Gastroesophageal sphincter (tissue), 4 donors: ENCODE measurements around the gene PSME3. TPM values are rescaled to one million over a fixed set of nuclear protein-coding genes. Genes with fewer than 3 reads are reported as not detected.
A peak's percentile ranks its signal among the peaks of the same experiment; 100 is the strongest.

Experiments used
- ATAC-seq: fragments of 150-250 bp; one replicate; pipeline ENCODE4 v1.9.1; 2016; ENCODE audit warnings: mild to moderate bottlenecking, moderate library complexity
- H3K27ac ChIP-seq, 4 donors: fragments of 200-600 bp; sonication (generic) in 3 of 4; 1 replicate in 3 of 4; 2 replicates in 1 of 4; pipeline ENCODE4 v1.5.1; 2016 to 2019
- H3K27me3 ChIP-seq: fragments of 200-600 bp; sonication (generic); one replicate; pipeline ENCODE4 v1.5.1; 2019
- H3K36me3 ChIP-seq, 2 donors: fragments of 200-600 bp; sonication (generic); one replicate each; pipeline ENCODE4 v1.5.1; 2019; ENCODE audit warnings: control low read depth in 1 of 2
- H3K4me1 ChIP-seq, 3 donors: fragments of 200-600 bp; sonication (generic); 1 replicate in 2 of 3; 2 replicates in 1 of 3; pipeline ENCODE4 v1.5.1; 2016 to 2019; ENCODE audit warnings: control low read depth in 2 of 3
- H3K4me3 ChIP-seq, 2 donors: fragments of 200-600 bp; sonication (generic); one replicate each; pipeline ENCODE4 v1.5.1; 2019; ENCODE audit warnings: mild to moderate bottlenecking in 1 of 2, moderate library complexity in 1 of 2
- H3K9me3 ChIP-seq, 3 donors: fragments of 200-600 bp; sonication (generic); one replicate each; pipeline ENCODE4 v1.5.1; 2017 to 2019; ENCODE audit warnings: control low read depth in 2 of 3
- CTCF ChIP-seq, 4 experiments: fragments of 200-600 bp in 2 of 4; fragments of 450-650 bp in 2 of 4; sonication (generic) in 1 of 4; IDR thresholded peaks; one replicate each; pipeline ENCODE4 v1.5.1; 2017 to 2019; ENCODE audit warnings: antibody characterized with exemption in 4 of 4, mild to moderate bottlenecking in 2 of 4, moderate library complexity in 2 of 4
- EP300 ChIP-seq: sonication (generic); formaldehyde crosslinking; IDR thresholded peaks from one replicate; pipeline ENCODE4 v1.6.1; 2017; ENCODE audit warnings: antibody characterized with exemption, mild to moderate bottlenecking
- POLR2A ChIP-seq, 2 donors: fragments of 450-650 bp; IDR thresholded peaks; one replicate each; pipeline ENCODE4 v1.6.1; 2017; ENCODE audit warnings: antibody characterized with exemption in 2 of 2, mild to moderate bottlenecking in 2 of 2, moderate library complexity in 1 of 2
- POLR2AphosphoS5 ChIP-seq: sonication (generic); formaldehyde crosslinking; IDR thresholded peaks from one replicate; pipeline ENCODE4 v1.6.1; 2017; ENCODE audit warnings: antibody characterized with exemption
- WGBS, 2 donors: methylation state at CpG; one replicate each; pipeline ENCODE4 v1.1.5; 2018; ENCODE audit warnings: low coverage in 1 of 2; 5-methylcytosine and 5-hydroxymethylcytosine counted together
- total RNA-seq, 4 donors: library from RNA; depleted of rRNA; stranded (reverse); fragments of >200 nt; gene quantifications; one replicate each; pipeline ENCODE4 v1.1.0, GENCODE V29; 2016

Gene PSME3
- total RNA-seq, 4 donors from 2014 or later = 60.7 to 109 (median 82.0) TPM

DNA sequence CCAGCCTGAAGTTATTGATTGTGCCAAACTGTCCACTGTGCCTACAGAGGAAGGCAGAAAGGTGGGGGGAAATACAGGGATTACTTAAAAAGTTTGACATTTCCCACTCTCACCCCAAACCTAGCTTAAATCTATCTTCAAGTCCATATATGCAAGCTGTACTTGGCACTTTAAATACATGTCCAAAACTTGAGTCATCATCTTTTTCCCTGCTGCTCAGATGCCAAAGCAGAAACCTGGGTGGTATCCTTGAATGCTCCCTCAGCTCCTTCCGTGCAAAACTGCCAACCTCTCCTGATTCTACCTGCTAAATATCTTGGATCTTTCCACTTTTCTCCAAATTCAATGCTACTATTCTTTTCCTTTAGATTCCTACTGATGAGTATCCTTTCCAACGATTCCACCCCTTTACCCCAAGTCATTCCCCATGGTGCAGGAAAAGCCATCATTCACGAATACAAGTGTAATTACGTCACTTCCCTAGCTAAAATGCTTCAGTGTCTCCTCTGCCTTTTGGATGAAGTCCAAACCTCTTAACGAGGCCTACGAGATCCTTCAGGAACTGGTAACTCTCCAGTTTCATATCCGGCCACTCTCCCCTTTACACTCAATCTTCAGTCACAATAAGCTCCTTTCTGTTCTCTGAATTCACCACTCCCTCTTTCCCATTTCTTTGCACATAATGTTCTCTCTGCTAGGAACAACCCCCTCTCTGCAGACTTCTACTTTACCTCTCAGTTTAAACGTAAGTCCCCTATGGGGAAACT lies 18.4 kb upstream of the PSME3 start:
- Histone ChIP-seq H3K4me1 (peaks cover 9 to 26% (median 12%) of the 10 kb centered on the region in 3 donors), H3K4me3 (no peak overlapping the region), H3K27ac (peak overlapping the region; percentile 49 to 76 (median 56)), H3K27me3 (no peaks in the 10 kb centered on the region), H3K36me3 (peaks cover 0 to 94% of the 10 kb centered on the region in 2 donors), H3K9me3 (no peaks in the 10 kb centered on the region)
- 32 to 34% methylated on average over 7 to 8 of the region's 8 CpGs for WGBS, 2 donors
- TF ChIP-seq POLR2AphosphoS5 (peak; percentile 36), POLR2A (IDR thresholded peaks at IDR 0.05) (no peak), EP300 (no peak), CTCF (IDR thresholded peaks at IDR 0.05) (no peak)
- ATAC-seq = peak; percentile 48

- no peak overlapping the region for H3K4me3 ChIP-seq
These were observed 15.3 kb upstream of the PSME3 start for GRCh38 chr17:42817866-42818265.

DNA sequence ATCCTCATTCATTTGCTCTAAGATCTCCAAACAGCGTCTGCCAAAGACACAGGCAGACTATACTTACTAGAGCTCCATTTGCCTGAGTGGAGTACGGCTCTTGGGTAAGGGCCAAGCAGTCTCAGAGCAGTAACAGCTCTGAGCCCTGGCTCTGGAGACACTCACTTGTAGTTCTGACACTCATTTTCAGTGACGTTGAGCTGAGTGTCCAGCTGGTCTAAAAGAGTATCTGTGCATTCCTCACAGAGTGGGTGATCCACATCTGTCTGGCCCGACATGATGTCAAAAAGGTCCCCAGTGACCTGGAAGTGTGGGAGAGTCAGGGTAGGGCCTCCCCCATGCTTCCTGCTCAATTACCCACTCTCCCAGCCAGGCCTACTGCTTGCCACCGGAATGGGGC lies 14.8 kb upstream of the PSME3 start:
- 35 to 67% methylated on average over 2 to 3 of the region's 5 CpGs for WGBS, 2 donors
- H3K4me3 ChIP-seq = no peak overlapping the region
- TF ChIP-seq CTCF (IDR thresholded peaks at IDR 0.05) (no peak), POLR2AphosphoS5 (no peak), EP300 (no peak), POLR2A (IDR thresholded peaks at IDR 0.05) (no peak)
- H3K36me3 ChIP-seq = peaks cover 0 to 92% of the 10 kb centered on the region in 2 donors
- H3K27ac ChIP-seq = no peak overlapping the region
- H3K4me1 ChIP-seq = peaks cover 9 to 40% (median 23%) of the 10 kb centered on the region in 3 donors
- H3K27me3 ChIP-seq = no peaks in the 10 kb centered on the region
- no peaks in the 10 kb centered on the region for H3K9me3 ChIP-seq
- ATAC-seq = no peak

More at GRCh38 chr17:42817866-42818265, 15.3 kb upstream of the PSME3 start:
- 27 to 33% methylated on average over 1 of the region's 1 CpG for WGBS, 2 donors
- ATAC-seq = no peak
- Histone ChIP-seq H3K27ac (no peak overlapping the region), H3K4me1 (peaks cover 9 to 35% (median 18%) of the 10 kb centered on the region in 3 donors), H3K9me3 (no peaks in the 10 kb centered on the region), H3K36me3 (peaks cover 0 to 97% of the 10 kb centered on the region in 2 donors), H3K27me3 (no peaks in the 10 kb centered on the region)
- TF ChIP-seq POLR2AphosphoS5 (no peak), EP300 (no peak), POLR2A (IDR thresholded peaks at IDR 0.05) (no peak), CTCF (IDR thresholded peaks at IDR 0.05) (no peak)

GRCh38 chr17:42819939-42820535 lies 13.2 kb upstream of the PSME3 start:
- no peak for TF ChIP-seq POLR2AphosphoS5
- TF ChIP-seq POLR2A (IDR thresholded peaks at IDR 0.05) = no peak
- TF ChIP-seq CTCF (IDR thresholded peaks at IDR 0.05) = peak in 3 of 4 experiments; percentile 26 to 55 (median 44)
- peaks cover 6 to 36% (median 17%) of the 10 kb centered on the region in 3 donors for H3K4me1 ChIP-seq
- H3K36me3 ChIP-seq = peaks cover 0 to 75% of the 10 kb centered on the region in 2 donors
- no peak overlapping the region for H3K4me3 ChIP-seq
- ATAC-seq = no peak
- H3K27ac ChIP-seq = no peak overlapping the region
- no peaks in the 10 kb centered on the region for H3K27me3 ChIP-seq
- H3K9me3 ChIP-seq = no peaks in the 10 kb centered on the region
- whole genome bisulfite sequencing, 2 donors = 0 to 18% methylated on average over 1 to 2 of the region's 2 CpGs
